Loucy (cell line): ENCODE results near the gene ZNF41.
"Not testable (repeated sequence)": the region's sequence is repeated elsewhere in the genome, so short reads cannot be mapped to it uniquely, and the experiment has no call there.

Source experiments
- CTCF ChIP-seq: fragments of 200-600 bp; sonication (generic); conservative IDR thresholded peaks from 2 replicates; pipeline ENCODE4 v1.5.1; 2014; ENCODE audit warnings: mild to moderate bottlenecking, antibody characterized with exemption, low read length
- EZH2phosphoT487 ChIP-seq: fragments of 200-600 bp; IDR thresholded peaks from 2 replicates; pipeline ENCODE4 v1.6.1; 2018; ENCODE audit warnings: antibody characterized with exemption, mild to moderate bottlenecking, moderate library complexity, borderline replicate concordance

- TF ChIP-seq CTCF, EZH2phosphoT487: not testable (repeated sequence)
Measured at GRCh38 chrX:47513034-47513965, 30.3 kb upstream of the ZNF41 start.
